Measurements from ENCODE around the gene PMM2.
"Not testable (repeated sequence)": the region's sequence is repeated elsewhere in the genome, so short reads cannot be mapped to it uniquely, and the experiment has no call there.

Gene PMM2

DNA sequence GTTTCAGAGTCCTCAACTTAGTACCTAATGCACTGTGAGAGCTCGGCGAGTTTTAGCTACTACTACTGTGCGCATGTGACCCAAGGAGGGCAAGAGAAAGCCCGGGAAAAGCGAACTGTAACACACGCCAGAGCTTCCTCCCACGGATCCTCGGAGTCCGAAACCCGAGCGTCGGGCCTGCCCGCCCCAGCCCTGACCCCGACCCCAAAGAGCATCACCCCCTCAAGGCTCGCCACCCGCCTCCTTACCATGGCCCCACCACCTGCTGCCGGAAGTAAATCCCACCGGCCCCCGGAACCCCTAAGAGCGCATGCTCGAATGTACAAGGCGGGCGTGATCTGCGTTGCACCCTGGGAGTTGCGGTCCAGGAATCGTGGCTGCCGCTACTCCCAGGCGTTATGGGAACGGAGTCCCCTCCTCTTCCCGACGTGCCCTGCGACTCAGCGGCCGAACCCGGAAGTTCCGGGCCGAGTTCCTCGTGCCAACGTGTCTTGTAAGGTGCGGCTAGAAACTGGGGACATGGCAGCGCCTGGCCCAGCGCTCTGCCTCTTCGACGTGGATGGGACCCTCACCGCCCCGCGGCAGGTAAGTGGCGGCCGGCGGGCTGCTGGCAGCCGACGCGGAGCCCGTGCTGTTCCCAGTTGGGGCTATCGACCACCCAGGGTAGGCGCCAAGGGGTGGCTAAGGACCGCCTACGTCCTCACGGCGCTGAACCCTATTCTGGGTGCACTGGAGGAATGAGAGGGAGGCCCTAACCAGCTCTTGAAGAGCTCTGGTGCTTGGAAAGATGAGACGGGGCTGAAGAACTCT is at the start of gene PMM2, which contains the start of gene TMEM186:
Gene PMM2, plus strand, starts transcription at position 476 of the 810 bp plus-strand sequence. Its CDS starts 44 bp downstream, at position 520.
Gene TMEM186, minus strand, starts transcription at position 276 of the 810 bp plus-strand sequence. Its CDS starts 25 bp downstream, at position 251.
- peak within 1 kb of the TSS; percentile 97 for H3K4me3 ChIP-seq (ENCODE audit: low read depth, low read length)

DNA sequence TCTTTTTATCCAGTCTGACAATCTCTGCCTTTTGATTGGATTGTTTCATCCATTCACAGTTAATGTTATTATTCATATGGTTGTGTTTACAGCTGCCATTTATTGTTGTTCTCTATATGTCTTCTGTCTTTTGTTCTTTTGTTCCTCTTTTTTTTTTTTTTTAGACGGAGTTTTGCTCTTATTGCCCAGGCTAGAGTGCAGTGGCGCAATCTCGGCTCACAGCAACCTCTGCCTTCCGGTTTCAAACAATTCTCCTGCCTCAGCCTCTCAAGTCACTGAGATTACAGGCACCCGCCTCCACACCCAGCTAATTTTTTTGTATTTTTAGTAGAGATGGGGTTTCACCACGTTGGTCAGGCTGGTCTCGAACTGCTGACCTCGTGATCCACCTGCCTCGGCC is 48.7 kb upstream of the PMM2 start:
- H3K4me3 ChIP-seq (ENCODE audit: low read depth, low read length): not testable (repeated sequence)

DNA sequence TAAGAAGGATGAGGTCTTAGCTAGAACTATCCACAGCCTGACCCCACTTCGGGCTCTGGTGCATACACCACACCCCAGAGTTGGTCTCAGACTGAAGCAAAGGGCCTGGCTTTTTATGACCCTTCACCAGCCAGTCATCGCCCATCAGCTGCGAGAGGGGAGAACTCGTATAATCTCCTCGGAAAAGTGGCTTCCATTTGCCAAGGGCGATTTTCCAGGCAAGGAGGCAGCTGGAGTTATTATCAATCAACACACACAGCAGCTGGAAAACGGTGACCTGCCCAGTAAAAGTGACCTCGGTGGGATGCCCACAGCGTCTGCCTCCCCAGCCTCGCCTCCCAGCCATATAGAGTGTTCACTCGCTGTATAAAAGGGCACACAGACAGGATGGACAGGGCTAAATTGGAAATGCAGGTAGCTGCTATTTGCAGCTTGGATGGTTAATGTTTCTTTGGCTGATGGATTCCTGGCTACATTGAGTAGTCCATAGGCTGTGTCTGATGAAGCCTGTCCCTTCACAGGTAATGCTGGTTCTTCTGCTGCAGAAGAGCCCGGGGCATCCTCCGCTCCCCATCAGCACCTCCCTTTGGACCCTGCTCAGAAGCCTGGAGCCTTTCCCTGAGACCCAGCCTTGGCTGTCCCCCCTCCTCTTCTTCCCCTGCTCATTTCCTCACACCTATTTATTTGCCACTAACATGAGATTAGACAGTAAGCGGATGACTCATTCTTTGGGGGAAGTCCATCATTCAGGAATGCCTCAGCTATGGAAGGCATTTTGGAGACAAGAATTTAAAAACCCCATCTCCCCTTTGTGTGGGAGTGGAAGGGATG is 45.9 kb upstream of the PMM2 start:
- no peak overlapping the region for H3K4me3 ChIP-seq (ENCODE audit: low read depth, low read length)

DNA sequence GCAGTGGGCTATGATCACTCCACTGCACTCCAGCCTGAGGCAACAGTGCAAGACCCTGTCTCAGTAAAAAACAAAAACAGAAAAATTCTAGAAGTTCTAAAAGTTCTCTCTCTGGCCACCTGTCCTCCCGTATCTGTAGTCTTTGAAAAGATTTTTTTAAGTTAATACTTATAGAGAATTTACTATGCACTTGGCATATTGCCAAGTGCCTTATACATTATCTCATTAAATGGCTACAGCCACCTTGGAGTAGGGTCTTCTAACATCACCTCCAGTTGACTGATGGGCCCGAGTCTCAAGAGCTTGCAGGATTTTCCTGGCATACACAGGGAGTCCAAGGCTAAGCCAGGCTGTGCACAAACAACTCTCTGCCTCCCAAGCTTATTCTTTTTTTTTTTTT is 44.9 kb upstream of the PMM2 start:
- H3K4me3 ChIP-seq (ENCODE audit: low read depth, low read length): no peak overlapping the region

DNA sequence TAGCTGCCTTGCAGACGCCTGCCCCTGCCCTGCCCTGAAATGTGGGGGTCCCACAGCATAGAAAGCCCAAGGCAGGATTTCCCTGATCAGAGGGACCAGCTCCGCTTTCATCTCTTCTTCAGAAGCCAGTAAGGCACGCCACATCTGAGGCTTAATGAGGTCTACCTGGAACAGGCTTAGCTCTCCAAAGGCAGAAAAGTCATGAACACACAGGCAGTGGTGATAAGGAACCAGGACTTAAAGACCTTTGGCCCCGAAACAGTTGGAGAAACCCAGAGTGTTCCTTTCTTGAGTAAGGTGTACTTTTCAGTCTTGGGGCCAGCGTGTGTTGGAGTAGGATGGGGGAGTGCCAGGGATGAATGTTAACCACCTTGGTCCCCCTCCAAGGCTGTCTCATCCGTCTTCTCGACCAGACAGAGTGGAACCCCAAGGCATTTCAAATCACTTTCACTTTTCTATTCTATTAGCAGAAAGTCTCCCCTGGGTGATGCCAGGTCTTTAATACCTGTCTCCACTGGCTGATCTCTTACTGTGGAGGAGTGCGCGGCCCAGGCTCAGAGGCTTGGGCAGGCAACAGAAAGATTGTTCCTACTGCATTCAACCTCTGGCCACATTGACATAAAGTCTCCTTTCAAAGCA is 44.1 kb upstream of the PMM2 start:
- no peak overlapping the region for H3K4me3 ChIP-seq (ENCODE audit: low read depth, low read length)

DNA sequence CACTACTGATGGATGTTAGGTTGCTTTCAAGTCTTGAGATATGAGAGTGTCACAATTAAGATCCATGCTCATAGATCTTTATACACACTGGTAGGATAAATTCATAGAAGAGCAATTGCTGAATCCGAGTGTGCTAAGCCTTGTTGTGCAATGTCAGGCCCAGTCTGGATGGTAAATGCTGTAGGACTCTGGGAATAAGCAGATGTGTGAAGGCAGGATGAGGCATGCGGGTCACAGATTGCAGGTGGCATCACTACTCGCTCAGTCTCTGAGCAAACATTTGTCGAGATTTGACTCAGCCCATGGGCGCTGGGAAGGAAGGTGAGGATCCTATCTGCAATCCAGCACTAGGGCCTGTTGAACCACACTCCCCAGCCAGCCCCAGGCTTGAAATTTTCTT is 40.9 kb upstream of the PMM2 start:
- no peak overlapping the region for H3K4me3 ChIP-seq (ENCODE audit: low read depth, low read length)

DNA sequence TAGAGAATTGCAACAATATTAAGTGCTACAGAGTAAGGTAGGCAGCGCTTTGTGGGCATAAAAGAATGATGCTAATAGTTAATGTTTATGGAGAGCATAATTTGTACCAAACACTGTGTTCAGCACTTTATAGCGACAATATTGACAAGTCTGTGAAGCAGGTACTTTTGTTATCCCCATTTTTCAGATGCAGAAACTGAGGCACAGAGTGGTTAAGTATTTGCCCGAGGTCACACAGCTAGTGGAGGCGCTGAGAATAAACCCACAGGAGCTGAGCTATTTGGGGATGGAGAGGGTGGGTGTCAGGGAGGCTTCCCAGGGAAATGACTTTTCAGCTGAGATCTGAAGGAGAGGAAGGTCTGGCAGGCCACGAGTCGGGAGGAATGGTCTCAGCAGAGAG is 39.6 kb upstream of the PMM2 start:
- H3K4me3 ChIP-seq (ENCODE audit: low read depth, low read length): no peak overlapping the region

DNA sequence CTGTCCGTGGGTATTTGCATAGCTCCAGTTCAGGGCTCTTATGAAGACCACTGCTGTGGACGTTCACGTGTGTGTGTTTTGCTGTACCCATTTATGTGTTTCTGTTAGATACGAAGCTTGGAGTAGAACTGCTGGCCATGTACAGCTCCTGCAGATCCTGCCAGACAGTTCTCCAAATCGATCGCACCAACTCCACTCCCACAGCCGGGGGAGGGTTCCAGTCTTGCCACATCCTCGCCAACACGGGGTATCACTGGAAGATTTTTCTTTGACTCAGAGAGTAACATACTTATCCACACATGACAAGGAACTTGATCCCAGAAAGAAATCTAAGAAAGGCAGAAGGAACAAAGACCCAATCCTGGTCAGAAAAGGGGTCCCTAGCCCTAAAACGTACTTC is 37.6 kb upstream of the PMM2 start:
- H3K4me3 ChIP-seq (ENCODE audit: low read depth, low read length): no peak overlapping the region

DNA sequence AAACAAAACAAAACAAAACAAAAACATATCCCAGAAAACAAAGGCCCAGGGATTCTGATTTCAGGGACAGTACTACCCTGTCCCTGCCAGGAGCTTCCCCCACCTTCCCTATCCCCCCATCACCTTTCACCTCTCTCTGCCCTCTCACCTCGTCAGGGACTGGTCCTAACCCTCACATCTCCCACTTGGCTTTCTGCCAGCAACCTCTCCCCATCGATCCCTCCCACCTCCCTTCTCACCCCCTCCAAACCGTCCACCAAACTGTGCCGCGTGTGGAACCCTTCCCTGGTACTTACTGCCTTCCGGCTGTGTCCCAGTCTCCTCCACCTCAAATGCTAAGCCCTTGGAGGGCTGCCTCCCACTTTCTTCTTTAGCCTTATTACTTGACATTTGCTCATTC is 36.6 kb upstream of the PMM2 start:
- no peak overlapping the region for H3K4me3 ChIP-seq (ENCODE audit: low read depth, low read length)

DNA sequence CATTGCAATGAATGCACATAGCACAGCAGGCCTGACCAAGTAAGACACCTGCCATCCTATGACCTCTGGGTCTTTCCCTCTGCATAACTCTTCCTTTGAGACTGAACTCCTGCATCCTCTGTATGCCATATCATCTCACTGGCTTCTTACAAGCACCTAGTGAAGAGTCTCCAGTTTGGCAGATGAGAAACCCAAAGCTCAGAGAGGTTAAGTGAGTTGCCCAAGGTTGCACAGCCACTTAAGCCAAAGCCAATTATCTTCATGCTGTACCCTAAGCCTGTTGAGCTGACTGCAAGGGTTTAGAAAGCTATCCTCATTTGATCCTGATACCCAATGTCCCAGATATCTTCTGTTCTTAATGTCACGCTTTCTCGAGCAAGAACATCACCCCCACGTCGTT is 35.4 kb upstream of the PMM2 start:
- H3K4me3 ChIP-seq (ENCODE audit: low read depth, low read length): no peak overlapping the region

DNA sequence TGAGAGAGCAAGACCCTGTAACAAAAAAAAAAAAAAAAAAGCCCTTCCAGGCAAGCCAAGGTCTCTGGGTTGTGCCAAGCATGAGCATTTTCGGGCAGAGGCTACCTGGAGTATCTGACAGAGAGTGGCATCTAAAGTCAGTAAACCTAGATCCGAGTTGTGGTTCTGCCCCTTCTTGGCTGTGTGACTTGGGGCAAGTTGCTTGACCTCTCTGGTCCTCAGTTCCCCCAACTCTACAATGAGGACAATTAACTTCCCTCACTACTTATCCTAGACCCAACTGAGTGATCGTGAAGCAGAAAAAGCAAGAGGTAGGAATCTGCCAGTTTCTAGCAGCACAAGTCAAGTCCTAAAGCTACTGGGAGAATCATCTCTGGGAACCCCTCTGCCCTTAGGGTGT is 34.6 kb upstream of the PMM2 start:
- no peak overlapping the region for H3K4me3 ChIP-seq (ENCODE audit: low read depth, low read length)

DNA sequence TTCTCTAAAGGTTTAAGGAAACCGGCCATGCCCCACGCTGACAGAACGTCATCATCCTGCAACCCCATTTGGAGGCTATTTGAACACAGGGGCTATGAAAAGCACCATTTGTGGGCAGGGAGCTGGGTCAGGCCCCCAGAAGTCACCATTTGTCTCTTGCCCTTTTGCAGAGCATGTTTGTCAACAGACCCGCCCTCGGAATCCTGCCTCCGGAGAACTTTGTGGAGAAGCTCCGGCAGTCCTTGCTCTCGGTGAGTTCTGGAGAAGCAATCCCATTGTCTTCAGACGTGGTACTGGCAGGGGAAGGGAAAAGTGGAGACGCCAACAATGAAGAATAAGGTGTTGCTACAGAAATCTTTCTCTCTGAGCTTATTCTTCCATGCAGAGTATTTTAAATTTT is 33.7 kb upstream of the PMM2 start:
- no peak overlapping the region for H3K4me3 ChIP-seq (ENCODE audit: low read depth, low read length)

DNA sequence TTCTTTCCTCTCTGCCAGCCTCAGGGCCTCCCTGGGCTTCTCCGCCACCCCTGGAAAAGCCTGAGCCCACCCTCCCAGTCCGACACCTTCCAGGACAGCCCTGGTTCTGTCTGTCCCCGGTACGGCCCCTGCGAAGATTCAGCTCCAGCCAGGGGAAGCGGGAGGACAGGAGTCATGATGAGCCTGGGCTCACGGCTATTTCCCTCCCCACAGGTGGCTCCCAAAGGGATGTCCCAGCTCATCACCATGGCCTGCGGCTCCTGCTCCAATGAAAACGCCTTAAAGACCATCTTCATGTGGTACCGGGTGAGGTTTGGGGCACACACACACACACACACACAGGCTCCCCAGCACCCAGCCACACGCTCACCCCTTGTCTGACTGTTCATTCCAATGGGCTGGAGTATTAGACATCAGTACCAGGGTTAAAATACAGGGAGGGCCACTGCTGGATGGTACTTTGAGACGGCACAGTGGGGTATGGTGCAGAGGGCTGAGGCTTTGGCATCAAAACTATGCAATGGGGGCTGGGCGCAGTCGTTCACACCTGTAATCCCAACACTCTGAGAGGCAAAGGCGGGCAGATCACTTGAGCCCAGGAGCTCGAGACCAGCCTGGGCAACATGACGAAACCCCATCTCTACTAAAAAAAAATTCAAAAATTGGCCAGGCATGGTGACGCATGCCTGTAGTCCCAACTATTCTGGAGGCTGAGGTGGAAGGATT is 33.0 kb upstream of the PMM2 start:
- no peak overlapping the region for H3K4me3 ChIP-seq (ENCODE audit: low read depth, low read length)

DNA sequence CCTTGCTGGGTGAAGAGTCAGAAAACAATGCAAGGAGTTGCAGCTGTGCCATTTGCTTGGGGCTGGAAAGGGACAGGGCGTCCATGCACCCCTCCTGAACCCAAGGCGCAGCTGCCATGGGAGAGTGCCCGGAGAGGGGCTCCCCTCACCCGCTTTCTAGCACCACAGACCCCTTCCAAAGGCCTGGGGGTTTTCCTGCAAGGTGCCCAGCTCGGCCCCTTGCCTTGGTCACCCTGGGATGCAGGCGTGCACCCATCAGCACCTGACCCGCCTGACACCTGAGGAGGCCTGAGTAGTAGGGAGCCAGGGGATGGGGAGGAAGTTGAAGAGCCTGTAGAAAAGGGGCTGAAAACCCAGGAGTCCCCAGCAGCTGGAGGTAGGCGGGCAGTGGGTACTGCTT is 30.5 kb upstream of the PMM2 start:
- no peak overlapping the region for H3K4me3 ChIP-seq (ENCODE audit: low read depth, low read length)

DNA sequence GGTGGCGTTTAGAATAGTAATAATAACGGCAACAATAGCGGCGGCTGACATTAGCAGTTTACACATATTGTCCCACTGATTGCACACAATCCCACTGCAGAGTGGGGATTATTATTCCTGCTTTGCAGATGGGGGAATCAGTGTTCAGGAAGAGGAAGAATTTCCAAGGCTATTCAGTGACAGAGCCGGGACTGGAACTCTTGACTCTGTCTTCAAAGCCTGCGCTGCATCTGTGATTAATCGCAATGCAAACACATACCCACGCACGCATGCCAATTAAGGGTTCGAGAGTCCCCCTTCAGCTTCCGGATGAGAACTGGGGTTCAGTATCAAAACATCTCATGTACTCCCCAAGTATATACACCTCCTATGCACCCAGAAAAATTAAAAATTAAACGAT is 29.4 kb upstream of the PMM2 start:
- H3K4me3 ChIP-seq (ENCODE audit: low read depth, low read length): no peak overlapping the region

DNA sequence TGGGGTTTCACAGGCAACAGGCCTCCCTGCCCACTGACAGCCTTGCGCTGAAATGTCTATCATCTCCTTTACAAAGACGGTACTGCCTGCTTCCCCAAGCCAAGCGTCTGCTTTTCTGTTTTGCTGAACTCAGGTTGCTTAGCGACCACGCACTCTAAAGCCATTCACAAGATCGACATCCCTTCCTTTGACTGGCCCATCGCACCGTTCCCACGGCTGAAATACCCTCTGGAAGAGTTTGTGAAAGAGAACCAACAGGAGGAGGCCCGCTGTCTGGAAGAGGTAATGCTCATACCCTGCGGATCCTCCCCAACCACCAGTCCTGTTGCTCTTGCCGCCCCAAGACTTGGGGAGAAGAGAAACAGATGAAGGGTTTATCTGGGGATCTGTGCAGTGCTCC is 28.9 kb upstream of the PMM2 start:
- H3K4me3 ChIP-seq (ENCODE audit: low read depth, low read length): no peak overlapping the region

DNA sequence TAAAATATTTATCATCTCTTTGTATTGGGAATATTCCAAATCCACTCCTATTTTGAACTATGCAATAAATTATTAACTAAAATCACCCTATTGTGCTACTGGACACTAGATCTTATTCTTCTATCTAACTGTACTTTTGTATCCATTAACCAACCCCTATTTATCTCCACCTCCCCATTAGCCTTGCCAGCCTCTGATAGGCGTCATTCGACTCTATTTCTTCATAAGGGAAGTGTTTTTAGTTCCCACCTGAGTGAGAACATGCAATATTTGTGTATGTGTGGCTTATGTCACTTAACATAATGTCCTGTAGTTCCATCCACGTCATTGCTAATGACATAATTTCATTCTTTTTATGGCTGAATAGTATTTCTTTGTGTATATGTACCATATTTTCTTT is 24.1 kb upstream of the PMM2 start:
- H3K4me3 ChIP-seq (ENCODE audit: low read depth, low read length): no peak overlapping the region

DNA sequence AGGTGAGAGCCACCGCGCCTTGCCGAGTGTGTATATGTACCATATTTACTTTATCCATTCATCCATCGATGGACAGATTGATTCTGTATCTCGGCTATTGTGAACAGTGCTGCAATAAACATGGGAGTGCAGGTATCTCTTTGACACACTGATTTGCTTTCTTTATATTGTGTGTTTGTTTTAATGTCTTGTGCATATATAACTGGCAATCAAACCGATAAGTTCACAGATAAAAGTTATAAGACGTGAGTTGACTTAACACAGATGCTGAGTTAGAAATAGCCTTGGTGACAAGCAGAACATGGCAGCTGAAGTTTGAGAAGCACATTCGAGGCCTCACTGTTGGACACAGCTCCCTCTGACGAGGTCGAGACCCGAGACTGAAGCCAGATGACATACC is 23.4 kb upstream of the PMM2 start:
- no peak overlapping the region for H3K4me3 ChIP-seq (ENCODE audit: low read depth, low read length)

DNA sequence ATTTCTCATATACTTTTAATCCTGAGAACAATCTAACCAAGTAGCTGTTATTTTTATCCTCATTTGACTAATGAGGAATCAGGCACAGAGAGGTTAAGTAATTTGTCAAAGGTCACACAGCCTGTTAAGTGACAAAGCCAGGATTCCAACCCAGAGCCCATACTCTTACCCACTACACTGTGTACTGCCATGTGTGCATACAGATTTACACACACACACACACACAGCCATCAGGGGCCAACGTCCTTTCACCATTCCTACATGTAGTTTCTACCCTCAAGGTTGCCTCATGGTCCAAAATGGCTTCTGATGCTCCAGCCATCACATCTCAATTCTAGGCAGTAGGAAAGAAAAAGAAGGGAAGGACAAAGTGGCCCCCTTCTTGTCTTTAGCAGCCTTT is 22.3 kb upstream of the PMM2 start:
- no peak overlapping the region for H3K4me3 ChIP-seq (ENCODE audit: low read depth, low read length)

DNA sequence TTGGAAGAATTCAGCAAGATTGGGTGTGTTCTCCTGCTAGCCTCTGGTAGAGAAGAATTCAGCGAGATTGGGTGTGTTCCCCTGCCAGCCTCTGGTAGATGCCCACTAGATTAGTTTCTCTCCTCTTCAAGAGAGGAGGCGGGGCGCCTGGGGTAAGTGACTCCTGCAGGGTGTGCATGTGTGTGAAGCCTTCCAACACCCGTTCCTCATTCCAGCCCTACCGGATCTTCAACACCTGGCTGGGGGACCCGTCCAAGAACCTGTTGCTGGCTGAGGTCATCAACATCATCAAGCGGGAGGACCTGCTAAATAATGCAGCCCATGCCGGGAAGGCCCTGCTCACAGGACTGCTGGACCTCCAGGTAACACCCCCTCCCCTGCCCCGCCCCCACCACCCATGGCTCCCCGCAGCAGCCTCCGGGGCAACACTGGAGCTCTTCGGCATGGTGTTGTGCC is 21.5 kb upstream of the PMM2 start:
- no peak overlapping the region for H3K4me3 ChIP-seq (ENCODE audit: low read depth, low read length)

DNA sequence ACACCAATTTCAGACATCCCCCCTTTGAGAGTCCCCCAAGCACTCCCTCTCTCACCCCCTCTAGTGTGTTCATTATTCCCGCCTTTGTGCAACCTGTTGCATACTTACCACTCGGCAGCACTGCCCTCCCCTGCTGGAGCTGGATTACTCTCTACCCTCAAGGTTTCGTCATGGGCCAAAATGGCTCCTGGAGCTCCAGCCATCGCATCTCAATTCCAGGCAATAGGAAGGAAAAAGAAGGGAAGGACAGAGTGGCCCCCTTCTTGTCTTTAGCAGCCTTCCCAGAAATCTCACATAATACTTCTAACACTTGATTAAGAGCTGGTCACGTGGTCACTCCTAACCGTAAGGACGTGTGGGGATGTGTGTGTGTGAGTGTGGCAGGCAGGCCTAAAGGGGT is 20.4 kb upstream of the PMM2 start:
- no peak overlapping the region for H3K4me3 ChIP-seq (ENCODE audit: low read depth, low read length)

Measured in iPS-11a (cell line).